GM12872 (cell line): ENCODE measurements around the gene GAREM1.

Source experiments
- CTCF ChIP-seq: IDR thresholded peaks from 3 replicates; pipeline ENCODE4 v1.5.1; 2011; ENCODE audit warnings: low read depth, mild to moderate bottlenecking, low read length, moderate library complexity; ENCODE audit not compliant: insufficient read depth

GAREM1 gene

GRCh38 chr18:32373995-32374394 lies 96.7 kb downstream of the GAREM1 start:
- no peak for TF ChIP-seq CTCF

- no peak for TF ChIP-seq CTCF
Measured at GRCh38 chr18:32373505-32373904, 97.2 kb downstream of the GAREM1 start.

DNA sequence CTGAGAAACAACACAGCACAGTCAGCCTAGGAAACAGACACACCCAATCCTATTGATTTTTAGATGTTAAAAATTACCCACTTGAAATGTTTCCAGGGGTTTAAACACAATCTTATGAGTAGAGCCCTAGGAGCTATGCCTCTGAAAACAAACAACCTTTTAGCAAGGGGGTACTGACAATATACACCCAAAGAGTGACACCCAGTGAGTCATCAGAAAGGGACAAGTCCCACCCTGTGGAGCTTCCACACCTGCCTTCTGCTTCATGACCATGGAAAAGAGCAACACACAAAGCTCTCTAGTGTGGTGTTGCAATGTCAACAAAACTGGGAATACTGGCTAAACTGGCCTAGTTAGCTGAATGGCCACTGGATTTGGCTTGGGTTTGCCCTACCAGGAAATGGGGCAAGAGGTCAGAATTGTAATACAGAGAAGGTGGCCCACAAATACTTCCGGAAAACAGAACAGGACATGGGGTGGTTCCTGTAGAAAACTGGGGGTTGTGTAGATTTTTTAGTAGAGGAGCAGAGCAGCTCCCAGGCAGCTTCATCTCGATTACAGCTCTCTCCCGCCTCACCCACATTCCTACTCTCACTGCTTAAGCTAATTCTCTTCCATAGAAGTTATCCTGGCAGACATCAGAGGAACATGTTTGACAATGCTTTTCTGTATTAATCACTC lies 98.2 kb downstream of the GAREM1 start:
- TF ChIP-seq CTCF: no peak

- no peak for TF ChIP-seq CTCF
Measured at GRCh38 chr18:32372047-32372380, 98.7 kb downstream of the GAREM1 start.

DNA sequence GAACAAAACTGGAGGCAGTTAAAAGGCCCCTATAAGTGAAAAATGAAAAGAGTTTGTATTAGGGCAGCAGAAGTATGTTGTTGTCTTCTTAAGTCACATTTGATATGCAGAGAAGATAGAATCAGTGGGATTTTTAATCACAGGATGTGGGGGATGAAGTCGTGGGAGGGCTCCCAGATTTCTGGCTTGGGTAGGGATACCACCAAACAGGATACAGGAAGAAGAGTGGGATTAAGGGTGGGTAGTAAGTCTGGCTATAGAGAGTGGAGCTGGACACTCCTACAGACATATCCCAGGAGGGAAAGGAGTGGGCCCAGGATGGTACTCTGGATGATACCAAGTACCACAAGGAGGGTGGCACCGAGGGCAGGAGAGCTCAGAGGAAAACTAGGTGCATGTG lies 99.3 kb downstream of the GAREM1 start:
- no peak for TF ChIP-seq CTCF

- no peak for TF ChIP-seq CTCF
Measured at GRCh38 chr18:32368991-32369390, 101.7 kb downstream of the GAREM1 start.

- TF ChIP-seq CTCF: no peak
Measured at GRCh38 chr18:32368170-32368569, 102.5 kb downstream of the GAREM1 start.
